HL-60 (cell line): Measurements from ENCODE around the gene GCM1.
A peak's percentile ranks its signal among the peaks of the same experiment; 100 is the strongest.

Source experiments
- DNase-seq, 2 experiments: peaks; one replicate each; pipeline ENCODE4 v3.0.0-alpha.2; 2010 to 2020; ENCODE audit warnings: low read depth in 1 of 2, low spot score in 1 of 2
- H3K27ac ChIP-seq: fragments of 250-450 bp; sonication (Bioruptor Pico); replicated peaks from 2 replicates; pipeline ENCODE4 v1.5.1; 2020; ENCODE audit warnings: mild to moderate bottlenecking, moderate library complexity
- H3K27me3 ChIP-seq: fragments of 250-450 bp; sonication (Bioruptor Pico); 2 replicates; pipeline ENCODE4 v1.5.1; 2021; ENCODE audit warnings: mild to moderate bottlenecking, moderate library complexity; ENCODE audit not compliant: insufficient read depth, poor library complexity, severe bottlenecking
- H3K4me3 ChIP-seq: replicated peaks from 2 replicates; pipeline ENCODE4 v1.5.1; 2011; ENCODE audit warnings: mild to moderate bottlenecking, control low read depth, low read length; ENCODE audit not compliant: insufficient read depth
- CTCF ChIP-seq: IDR thresholded peaks from one replicate; pipeline ENCODE4 v1.5.1; 2011; ENCODE audit warnings: low read length, control low read depth, inconsistent platforms; ENCODE audit not compliant: insufficient read depth
- GABPA ChIP-seq: IDR thresholded peaks from 2 replicates; pipeline ENCODE4 v1.6.1; 2012; ENCODE audit warnings: low read depth
- POLR2AphosphoS5 ChIP-seq: IDR thresholded peaks from 2 replicates; pipeline ENCODE4 v1.6.1; 2012; ENCODE audit warnings: low read depth
- REST ChIP-seq: IDR thresholded peaks from 2 replicates; pipeline ENCODE4 v1.6.1; 2012; ENCODE audit warnings: low read depth; ENCODE audit not compliant: insufficient replicate concordance
- SPI1 ChIP-seq: IDR thresholded peaks from 2 replicates; pipeline ENCODE4 v1.6.1; 2012; ENCODE audit warnings: low read depth, mild to moderate bottlenecking, borderline replicate concordance

The GCM1 gene

GRCh38 chr6:53171605-53172467 lies 23.2 kb upstream of the GCM1 start:
- peak; percentile 43 to 86 for DNase-seq
- Histone ChIP-seq H3K27me3 (no peaks in the 10 kb centered on the region), H3K4me3 (no peak overlapping the region), H3K27ac (no peak overlapping the region)
- TF ChIP-seq SPI1 (peak; percentile 14; the same call in 1 of the 2 replicates), CTCF (peak; percentile 100), POLR2AphosphoS5 (no peak)

GRCh38 chr6:53168516-53169267 lies 20.1 kb upstream of the GCM1 start:
- no peak for TF ChIP-seq GABPA
- no peak for TF ChIP-seq REST
- TF ChIP-seq CTCF, result no peak
- no peak for TF ChIP-seq POLR2AphosphoS5
- TF ChIP-seq SPI1, result no peak
- DNase-seq, result no peak
- Histone ChIP-seq H3K27ac (no peak overlapping the region), H3K27me3 (no peaks in the 10 kb centered on the region), H3K4me3 (no peak overlapping the region)

GRCh38 chr6:53165293-53165692 lies 16.7 kb upstream of the GCM1 start:
- DNase-seq, result no peak
- Histone ChIP-seq H3K27me3 (no peaks in the 10 kb centered on the region), H3K27ac (no peak overlapping the region), H3K4me3 (no peak overlapping the region)
- no peak for TF ChIP-seq GABPA
- no peak for TF ChIP-seq POLR2AphosphoS5
- no peak for TF ChIP-seq SPI1
- no peak for TF ChIP-seq REST
- TF ChIP-seq CTCF, result no peak
